Esophagus squamous epithelium (tissue), 5 donors: Measurements from ENCODE around the gene ZBTB8B. TPM values are rescaled to one million over a fixed set of nuclear protein-coding genes. Genes with fewer than 3 reads are reported as not detected.
A peak's percentile ranks its signal among the peaks of the same experiment; 100 is the strongest.

Source experiments
- DNase-seq: peaks from one replicate; lab custom pipeline; 2025; lab: John Stamatoyannopoulos, UW
- H3K27ac ChIP-seq, 4 donors: fragments of 200-600 bp; sonication (generic); one replicate each; pipeline ENCODE4 v1.5.1; 2016 to 2019; ENCODE audit warnings: mild to moderate bottlenecking in 1 of 4
- H3K27me3 ChIP-seq, 4 donors: fragments of 200-600 bp; sonication (generic); 1 replicate in 3 of 4; 2 replicates in 1 of 4; pipeline versions ENCODE4 v1.5.1 to v1.6.0; 2017 to 2021; ENCODE audit warnings: antibody characterized with exemption in 1 of 4
- H3K36me3 ChIP-seq, 3 donors: fragments of 200-600 bp; sonication (generic); one replicate each; pipeline ENCODE4 v1.5.1; 2016 to 2019
- H3K4me1 ChIP-seq, 3 donors: fragments of 200-600 bp; sonication (generic); one replicate each; pipeline ENCODE4 v1.5.1; 2017 to 2019
- H3K4me3 ChIP-seq, 4 donors: fragments of 200-600 bp; sonication (generic); 1 replicate in 3 of 4; 2 replicates in 1 of 4; pipeline ENCODE4 v1.5.1; 2016 to 2019; ENCODE audit warnings: mild to moderate bottlenecking in 2 of 4, moderate library complexity in 1 of 4
- H3K9me3 ChIP-seq, 3 donors: fragments of 200-600 bp; sonication (generic); one replicate each; pipeline ENCODE4 v1.5.1; 2016 to 2019
- CTCF ChIP-seq, 6 experiments: fragments of 450-650 bp in 4 of 6; fragments of 200-600 bp in 2 of 6; sonication (generic) in 2 of 6; IDR thresholded peaks; one replicate each; pipeline ENCODE4 v1.5.1; 2016 to 2019; ENCODE audit warnings: antibody characterized with exemption in 6 of 6, mild to moderate bottlenecking in 4 of 6, moderate library complexity in 4 of 6
- POLR2A ChIP-seq, 4 donors: fragments of 450-650 bp; IDR thresholded peaks; one replicate each; pipeline ENCODE4 v1.6.1; 2017; ENCODE audit warnings: antibody characterized with exemption in 4 of 4, mild to moderate bottlenecking in 4 of 4, moderate library complexity in 3 of 4
- WGBS, 2 donors: methylation state at CpG; one replicate each; pipeline ENCODE4 v1.1.5; 2018; 5-methylcytosine and 5-hydroxymethylcytosine counted together
- intact Hi-C: fragments of 100-400 bp; cut with DNase I; formaldehyde crosslinking; loops from one replicate; pipeline ENCODE4 v1.15.0; 2022
- total RNA-seq, 4 donors: library from RNA; depleted of rRNA; stranded (reverse); fragments of >200 nt; gene quantifications; one replicate each; pipeline ENCODE4 v1.1.0, GENCODE V29; 2016
- donor health status: DM: yes; HTN: yes; CAD: no.

Gene ZBTB8B
- total RNA-seq, 4 donors from 2014 or later, result not detected

GRCh38 chr1:32464191-32464715 is 619 bp upstream of the ZBTB8B start:
- Histone ChIP-seq H3K27ac (no peak overlapping the region), H3K27me3 (peaks cover 6 to 70% (median 10%) of the 10 kb centered on the region in 4 donors), H3K9me3 (peaks cover 0 to 8% (median 6%) of the 10 kb centered on the region in 3 donors), H3K36me3 (no peaks in the 10 kb centered on the region), H3K4me1 (peaks cover 14 to 19% (median 15%) of the 10 kb centered on the region in 3 donors), H3K4me3 (peak overlapping the region; percentile 13 to 60 (median 38))
- 4 to 6% methylated on average over 18 to 19 of the region's 19 CpGs for WGBS, 2 donors
- no peak for TF ChIP-seq POLR2A (IDR thresholded peaks at IDR 0.05)
- no peak for TF ChIP-seq CTCF (IDR thresholded peaks at IDR 0.05)
- intact Hi-C loops, result no loop called here
- DNase-seq, result no peak

- Histone ChIP-seq H3K27ac (no peak overlapping the region), H3K4me1 (peaks cover 14 to 19% (median 15%) of the 10 kb centered on the region in 3 donors), H3K36me3 (no peaks in the 10 kb centered on the region), H3K9me3 (no peaks in the 10 kb centered on the region), H3K27me3 (peaks cover 6 to 83% (median 10%) of the 10 kb centered on the region in 4 donors), H3K4me3 (peak overlapping the region in 2 of 4 donors; percentile 40 to 60)
- 43 to 47% methylated on average over 7 to 10 of the region's 11 CpGs for WGBS, 2 donors
- no peak for TF ChIP-seq CTCF (IDR thresholded peaks at IDR 0.05)
- TF ChIP-seq POLR2A (IDR thresholded peaks at IDR 0.05), result no peak
- intact Hi-C loops, result no loop called here
- no peak for DNase-seq
Observed at GRCh38 chr1:32465578-32465933, 684 bp downstream of the ZBTB8B start.

- Histone ChIP-seq H3K27me3 (peaks cover 6 to 89% (median 10%) of the 10 kb centered on the region in 4 donors), H3K4me3 (no peak overlapping the region), H3K27ac (no peak overlapping the region), H3K4me1 (peaks cover 14 to 19% (median 15%) of the 10 kb centered on the region in 3 donors), H3K36me3 (no peaks in the 10 kb centered on the region), H3K9me3 (no peaks in the 10 kb centered on the region)
- 76 to 86% methylated on average over 4 of the region's 4 CpGs for WGBS, 2 donors
- DNase-seq, result no peak
- intact Hi-C loops, result no loop called here
- no peak for TF ChIP-seq POLR2A (IDR thresholded peaks at IDR 0.05)
- no peak for TF ChIP-seq CTCF (IDR thresholded peaks at IDR 0.05)
Observed at GRCh38 chr1:32466761-32467160, 1.9 kb downstream of the ZBTB8B start.

- Histone ChIP-seq H3K27me3 (peaks cover 6 to 96% (median 10%) of the 10 kb centered on the region in 4 donors), H3K36me3 (no peaks in the 10 kb centered on the region), H3K27ac (no peak overlapping the region), H3K4me3 (no peak overlapping the region), H3K4me1 (peaks cover 14 to 19% (median 15%) of the 10 kb centered on the region in 3 donors), H3K9me3 (no peaks in the 10 kb centered on the region)
- no peak for TF ChIP-seq POLR2A (IDR thresholded peaks at IDR 0.05)
- no peak for TF ChIP-seq CTCF (IDR thresholded peaks at IDR 0.05)
- DNase-seq, result no peak
- WGBS, 2 donors, result 90% methylated on average over 8 of the region's 8 CpGs
- intact Hi-C loops, result no loop called here
Observed at GRCh38 chr1:32468791-32469190, 3.9 kb downstream of the ZBTB8B start.

GRCh38 chr1:32470431-32470830 is 5.6 kb downstream of the ZBTB8B start:
- WGBS, 2 donors, result 70 to 73% methylated on average over 7 to 10 of the region's 11 CpGs

More at GRCh38 chr1:32470431-32470830, 5.6 kb downstream of the ZBTB8B start:
- no peak for DNase-seq
- Histone ChIP-seq H3K9me3 (no peaks in the 10 kb centered on the region), H3K36me3 (no peaks in the 10 kb centered on the region), H3K4me1 (peaks cover 0 to 3% (median under 1%) of the 10 kb centered on the region in 3 donors), H3K27ac (no peak overlapping the region), H3K27me3 (peaks cover 4 to 96% (median 7%) of the 10 kb centered on the region in 4 donors), H3K4me3 (no peak overlapping the region)
- TF ChIP-seq POLR2A (IDR thresholded peaks at IDR 0.05) (no peak), CTCF (IDR thresholded peaks at IDR 0.05) (no peak)
- intact Hi-C loops, result no loop called here
